Activated T-cell treated with anti-CD3 and anti-CD28 coated beads, Interleukin-2, amount 50 U/mL, for 48 hours (primary cell): ENCODE data around the gene LRRC43.
"Not testable (repeated sequence)": the region's sequence is repeated elsewhere in the genome, so short reads cannot be mapped to it uniquely, and the experiment has no call there.

Source experiments
- DNase-seq, 2 experiments: peaks; one replicate each; pipeline ENCODE4 v3.0.0-alpha.2; 2020

The LRRC43 gene

GRCh38 chr12:122159882-122160281, 23.0 kb upstream of the LRRC43 start:
- no peak for DNase-seq

GRCh38 chr12:122160761-122161160, 22.2 kb upstream of the LRRC43 start:
- DNase-seq: no peak

- DNase-seq: no peak
Observed at GRCh38 chr12:122161682-122162081, 21.2 kb upstream of the LRRC43 start.

GRCh38 chr12:122162976-122163375, 19.9 kb upstream of the LRRC43 start:
- DNase-seq: no peak

GRCh38 chr12:122166422-122167349, 16.2 kb upstream of the LRRC43 start:
- DNase-seq: peak; percentile 69 to 76

GRCh38 chr12:122167356-122167925, 15.5 kb upstream of the LRRC43 start:
- no peak for DNase-seq

GRCh38 chr12:122168492-122168891, 14.4 kb upstream of the LRRC43 start:
- DNase-seq: no peak

GRCh38 chr12:122171399-122171798, 11.5 kb upstream of the LRRC43 start:
- no peak for DNase-seq

- no peak for DNase-seq
Observed at GRCh38 chr12:122172262-122172939, 10.5 kb upstream of the LRRC43 start.

- peak; percentile 46 to 61 for DNase-seq
Observed at GRCh38 chr12:122174155-122174845, 8.6 kb upstream of the LRRC43 start, which contains the start of gene IL31. Gene IL31, minus strand, starts transcription at chr12:122174221. Its CDS starts 49 bp downstream, at chr12:122174172.

- not testable (repeated sequence) for DNase-seq
Observed at GRCh38 chr12:122176473-122176872, 6.5 kb upstream of the LRRC43 start.

GRCh38 chr12:122183588-122183940, 641 bp downstream of the LRRC43 start:
- DNase-seq: no peak

GRCh38 chr12:122184517-122184916, 1.6 kb downstream of the LRRC43 start:
- no peak for DNase-seq

GRCh38 chr12:122185079-122185478, 2.2 kb downstream of the LRRC43 start:
- DNase-seq: no peak

- no peak for DNase-seq
Observed at GRCh38 chr12:122185494-122186082, 2.7 kb downstream of the LRRC43 start.

GRCh38 chr12:122187466-122187865, 4.5 kb downstream of the LRRC43 start:
- no peak for DNase-seq

GRCh38 chr12:122189626-122190475, 6.9 kb downstream of the LRRC43 start:
- no peak for DNase-seq

GRCh38 chr12:122190842-122191668, 8.1 kb downstream of the LRRC43 start:
- DNase-seq: peak; percentile 86 to 87

- no peak for DNase-seq
Observed at GRCh38 chr12:122192441-122192840, 9.5 kb downstream of the LRRC43 start.

GRCh38 chr12:122194804-122195203, 11.9 kb downstream of the LRRC43 start:
- no peak for DNase-seq

GRCh38 chr12:122195405-122195804, 12.5 kb downstream of the LRRC43 start:
- no peak for DNase-seq
